ENCODE data around the gene HDAC7. TPM values are rescaled to one million over a fixed set of nuclear protein-coding genes. Genes with fewer than 3 reads are reported as not detected.

Gene HDAC7
- total and polyA plus RNA-seq, 4 donors = 3.5 to 14.7 (median 7.2) TPM

- TF ChIP-seq REST (IDR thresholded peaks at IDR 0.05) (no peak), FOXA2 (IDR thresholded peaks at IDR 0.05) (no peak), FOXA1 (IDR thresholded peaks at IDR 0.05) (no peak)
These were observed 81.6 kb downstream of the HDAC7 start (continued) for GRCh38 chr12:47737936-47738594.

- H3K27me3 ChIP-seq (ENCODE audit: control insufficient read depth in 4 of 4, insufficient read depth in 4 of 4, low read length in 3 of 4) = no peaks in the 10 kb centered on the region
- no peak overlapping the region for H3K9ac ChIP-seq (ENCODE audit: low read depth in 1 of 2, low read length in 2 of 2)
- H3K4me1 ChIP-seq (ENCODE audit: control insufficient read depth in 4 of 4, insufficient read depth in 4 of 4, low read length in 3 of 4) = peaks cover 10 to 12% (median 11%) of the 10 kb centered on the region in 4 donors
- 38% methylated on average over 19 of the region's 19 CpGs for WGBS
- H3K27ac ChIP-seq (ENCODE audit: low read depth in 1 of 2, low read length in 2 of 2) = peak overlapping the region; percentile 37 to 51
- peak; percentile 51 for DNase-seq (ENCODE audit: low spot score)
- no peaks in the 10 kb centered on the region for H3K36me3 ChIP-seq (ENCODE audit: control insufficient read depth in 4 of 4, insufficient read depth in 3 of 4, low read depth in 1 of 4, low read length in 3 of 4)
- no peaks in the 10 kb centered on the region for H3K9me3 ChIP-seq (ENCODE audit: control insufficient read depth in 4 of 4, low read length in 3 of 4)
- H3K4me3 ChIP-seq (ENCODE audit: low read depth in 1 of 3, low read length in 3 of 3) = no peak overlapping the region
- TF ChIP-seq ZBTB33 (IDR thresholded peaks at IDR 0.05) (no peak), MAX (IDR thresholded peaks at IDR 0.05) (no peak), YY1 (IDR thresholded peaks at IDR 0.05) (no peak), JUND (IDR thresholded peaks at IDR 0.05) (no peak), HNF4A (conservative IDR thresholded peaks at IDR 0.05) (peak in 1 of 2 donors; percentile 37), RXRA (IDR thresholded peaks at IDR 0.05) (peak; percentile 54 to 75), NR2F2 (IDR thresholded peaks at IDR 0.05) (peak; percentile 75), FOXA2 (IDR thresholded peaks at IDR 0.05) (no peak), GABPA (IDR thresholded peaks at IDR 0.05 in 1 of 2, conservative IDR thresholded peaks at IDR 0.05 in 1 of 2) (no peak), REST (IDR thresholded peaks at IDR 0.05) (peak; percentile 34), RAD21 (IDR thresholded peaks at IDR 0.05) (peak; percentile 30 to 57), CTCF (IDR thresholded peaks at IDR 0.05; ENCODE audit: low read depth, low read length, missing input control) (peak; percentile 11), ATF3 (IDR thresholded peaks at IDR 0.05) (no peak), HNF4G (IDR thresholded peaks at IDR 0.05) (no peak), SP1 (IDR thresholded peaks at IDR 0.05) (peak; percentile 53), EGR1 (IDR thresholded peaks at IDR 0.05; ENCODE audit: low read depth in 2 of 2) (no peak), TAF1 (conservative IDR thresholded peaks at IDR 0.05) (no peak), FOXA1 (IDR thresholded peaks at IDR 0.05) (no peak)
These were observed 82.6 kb downstream of the HDAC7 start for GRCh38 chr12:47736877-47737676.

Data from liver (tissue), 9 donors.